Measurements from ENCODE around the gene ELL2. TPM values are rescaled to one million over a fixed set of nuclear protein-coding genes. Genes with fewer than 3 reads are reported as not detected.

ELL2 gene
- polyA plus RNA-seq, 1 of the 3 experiments (the other 2 are of a cell fraction): 18.4 TPM

GRCh38 chr5:95996904-95997723 is 35.5 kb upstream of the ELL2 start:
- no peaks in the 10 kb centered on the region for H3K36me3 ChIP-seq (replicated peaks in 1 of 2; ENCODE audit: control insufficient read depth in 1 of 2, insufficient read depth in 2 of 2, low read length in 1 of 2)
- no peaks in the 10 kb centered on the region for H3F3A ChIP-seq (replicated peaks; ENCODE audit: insufficient read depth)
- no peaks in the 10 kb centered on the region for H3K9me2 ChIP-seq
- H3K27me3 ChIP-seq (ENCODE audit: insufficient read depth): no peaks in the 10 kb centered on the region
- no peak overlapping the region for H2AFZ ChIP-seq (ENCODE audit: low read depth)
- no peaks in the 10 kb centered on the region for H3K79me2 ChIP-seq (ENCODE audit: insufficient read depth)
- H3K4me3 ChIP-seq (ENCODE audit: low read depth in 2 of 2, low read length in 1 of 2): no peak overlapping the region
- no peak overlapping the region for H3K4me2 ChIP-seq
- H3K9me3 ChIP-seq: no peaks in the 10 kb centered on the region
- H3K4me1 ChIP-seq (ENCODE audit: control insufficient read depth in 1 of 2, insufficient read depth in 2 of 2, low read depth in 1 of 2, low read length in 1 of 2): peaks cover 0 to 11% of the 10 kb centered on the region in 2 experiments; a peak in 1 of 4 replicates
- no peak overlapping the region for H3K9ac ChIP-seq
- DNase-seq: no peak
- no peak for TF ChIP-seq RCOR1 (IDR thresholded peaks at IDR 0.05; ENCODE audit: low read length)
- H4K20me1 ChIP-seq (ENCODE audit: insufficient read depth): no peaks in the 10 kb centered on the region
- ChIA-PET POLR2A (interaction anchor here (0.6 kb wide), 1 partner anchor 23 kb away, joined by 3 read pairs; no protein-coding TSS in a partner anchor), CTCF (no interaction called here)
- H3K27ac ChIP-seq (ENCODE audit: low read depth in 2 of 2, low read length in 1 of 2): no peak overlapping the region

- Histone ChIP-seq H4K20me1 (ENCODE audit: insufficient read depth) (no peaks in the 10 kb centered on the region), H3K4me3 (ENCODE audit: low read depth in 2 of 2, low read length in 1 of 2) (no peak overlapping the region), H3F3A (replicated peaks; ENCODE audit: insufficient read depth) (no peaks in the 10 kb centered on the region), H3K27ac (ENCODE audit: low read depth in 2 of 2, low read length in 1 of 2) (no peak overlapping the region), H3K9ac (no peak overlapping the region), H3K36me3 (replicated peaks in 1 of 2; ENCODE audit: control insufficient read depth in 1 of 2, insufficient read depth in 2 of 2, low read length in 1 of 2) (no peaks in the 10 kb centered on the region), H3K4me2 (no peak overlapping the region), H3K9me2 (no peaks in the 10 kb centered on the region), H2AFZ (ENCODE audit: low read depth) (no peak overlapping the region), H3K4me1 (ENCODE audit: control insufficient read depth in 1 of 2, insufficient read depth in 2 of 2, low read depth in 1 of 2, low read length in 1 of 2) (peaks cover 0 to 11% of the 10 kb centered on the region in 2 experiments; a peak in 1 of 4 replicates), H3K9me3 (no peaks in the 10 kb centered on the region), H3K27me3 (ENCODE audit: insufficient read depth) (no peaks in the 10 kb centered on the region), H3K79me2 (ENCODE audit: insufficient read depth) (no peaks in the 10 kb centered on the region)
- CTCF ChIA-PET: no interaction called here
- POLR2A ChIA-PET: no interaction called here
- WGBS (ENCODE audit: low lambda C conversion rate): 97% methylated on average over 3 of the region's 3 CpGs
- DNase-seq: no peak
- TF ChIP-seq USF1 (IDR thresholded peaks at IDR 0.05; ENCODE audit: borderline replicate concordance, low read depth) (no peak), MXI1 (IDR thresholded peaks at IDR 0.05; ENCODE audit: low read depth, low read length) (no peak), FOXJ3 (CRISPR knock-in tag; IDR thresholded peaks at IDR 0.05) (no peak), TCF12 (IDR thresholded peaks at IDR 0.05) (no peak), NFIC (IDR thresholded peaks at IDR 0.05; ENCODE audit: borderline replicate concordance) (no peak), GABPA (IDR thresholded peaks at IDR 0.05; ENCODE audit: low read depth) (no peak), SMC3 (IDR thresholded peaks at IDR 0.05; ENCODE audit: low read depth, low read length) (no peak), GATA2 (CRISPR knock-in tag; IDR thresholded peaks at IDR 0.05) (no peak), RFX5 (IDR thresholded peaks at IDR 0.05; ENCODE audit: low read length) (no peak), FOXM1 (IDR thresholded peaks at IDR 0.05; ENCODE audit: low read depth) (no peak), CHD2 (IDR thresholded peaks at IDR 0.05; ENCODE audit: low read length, partially characterized antibody) (no peak), NRF1 (IDR thresholded peaks at IDR 0.05; ENCODE audit: low read depth, low read length) (no peak), SIN3A (IDR thresholded peaks at IDR 0.05; ENCODE audit: borderline replicate concordance, low read depth, low read length) (no peak), PBX3 (IDR thresholded peaks at IDR 0.05) (no peak)
- TF ChIP-seq, protein P1, sequence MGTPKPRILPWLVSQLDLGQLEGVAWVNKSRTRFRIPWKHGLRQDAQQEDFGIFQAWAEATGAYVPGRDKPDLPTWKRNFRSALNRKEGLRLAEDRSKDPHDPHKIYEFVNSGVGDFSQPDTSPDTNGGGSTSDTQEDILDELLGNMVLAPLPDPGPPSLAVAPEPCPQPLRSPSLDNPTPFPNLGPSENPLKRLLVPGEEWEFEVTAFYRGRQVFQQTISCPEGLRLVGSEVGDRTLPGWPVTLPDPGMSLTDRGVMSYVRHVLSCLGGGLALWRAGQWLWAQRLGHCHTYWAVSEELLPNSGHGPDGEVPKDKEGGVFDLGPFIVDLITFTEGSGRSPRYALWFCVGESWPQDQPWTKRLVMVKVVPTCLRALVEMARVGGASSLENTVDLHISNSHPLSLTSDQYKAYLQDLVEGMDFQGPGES (IDR thresholded peaks at IDR 0.05; ENCODE audit: low read depth, low read length): no peak
- TF ChIP-seq, protein P2, sequence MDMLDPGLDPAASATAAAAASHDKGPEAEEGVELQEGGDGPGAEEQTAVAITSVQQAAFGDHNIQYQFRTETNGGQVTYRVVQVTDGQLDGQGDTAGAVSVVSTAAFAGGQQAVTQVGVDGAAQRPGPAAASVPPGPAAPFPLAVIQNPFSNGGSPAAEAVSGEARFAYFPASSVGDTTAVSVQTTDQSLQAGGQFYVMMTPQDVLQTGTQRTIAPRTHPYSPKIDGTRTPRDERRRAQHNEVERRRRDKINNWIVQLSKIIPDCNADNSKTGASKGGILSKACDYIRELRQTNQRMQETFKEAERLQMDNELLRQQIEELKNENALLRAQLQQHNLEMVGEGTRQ (IDR thresholded peaks at IDR 0.05; ENCODE audit: borderline replicate concordance, low read depth, low read length): no peak
- TF ChIP-seq, protein P3, sequence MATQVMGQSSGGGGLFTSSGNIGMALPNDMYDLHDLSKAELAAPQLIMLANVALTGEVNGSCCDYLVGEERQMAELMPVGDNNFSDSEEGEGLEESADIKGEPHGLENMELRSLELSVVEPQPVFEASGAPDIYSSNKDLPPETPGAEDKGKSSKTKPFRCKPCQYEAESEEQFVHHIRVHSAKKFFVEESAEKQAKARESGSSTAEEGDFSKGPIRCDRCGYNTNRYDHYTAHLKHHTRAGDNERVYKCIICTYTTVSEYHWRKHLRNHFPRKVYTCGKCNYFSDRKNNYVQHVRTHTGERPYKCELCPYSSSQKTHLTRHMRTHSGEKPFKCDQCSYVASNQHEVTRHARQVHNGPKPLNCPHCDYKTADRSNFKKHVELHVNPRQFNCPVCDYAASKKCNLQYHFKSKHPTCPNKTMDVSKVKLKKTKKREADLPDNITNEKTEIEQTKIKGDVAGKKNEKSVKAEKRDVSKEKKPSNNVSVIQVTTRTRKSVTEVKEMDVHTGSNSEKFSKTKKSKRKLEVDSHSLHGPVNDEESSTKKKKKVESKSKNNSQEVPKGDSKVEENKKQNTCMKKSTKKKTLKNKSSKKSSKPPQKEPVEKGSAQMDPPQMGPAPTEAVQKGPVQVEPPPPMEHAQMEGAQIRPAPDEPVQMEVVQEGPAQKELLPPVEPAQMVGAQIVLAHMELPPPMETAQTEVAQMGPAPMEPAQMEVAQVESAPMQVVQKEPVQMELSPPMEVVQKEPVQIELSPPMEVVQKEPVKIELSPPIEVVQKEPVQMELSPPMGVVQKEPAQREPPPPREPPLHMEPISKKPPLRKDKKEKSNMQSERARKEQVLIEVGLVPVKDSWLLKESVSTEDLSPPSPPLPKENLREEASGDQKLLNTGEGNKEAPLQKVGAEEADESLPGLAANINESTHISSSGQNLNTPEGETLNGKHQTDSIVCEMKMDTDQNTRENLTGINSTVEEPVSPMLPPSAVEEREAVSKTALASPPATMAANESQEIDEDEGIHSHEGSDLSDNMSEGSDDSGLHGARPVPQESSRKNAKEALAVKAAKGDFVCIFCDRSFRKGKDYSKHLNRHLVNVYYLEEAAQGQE (IDR thresholded peaks at IDR 0.05; ENCODE audit: low read depth, low read length): no peak
Measured at GRCh38 chr5:95995962-95996489, 34.4 kb upstream of the ELL2 start.

Data from SK-N-SH (cell line).